ENCODE measurements around the gene CMTM2. TPM values are rescaled to one million over a fixed set of nuclear protein-coding genes. Genes with fewer than 3 reads are reported as not detected.

Gene CMTM2
- total RNA-seq, 1 donor from 2014 or later: not detected

DNA sequence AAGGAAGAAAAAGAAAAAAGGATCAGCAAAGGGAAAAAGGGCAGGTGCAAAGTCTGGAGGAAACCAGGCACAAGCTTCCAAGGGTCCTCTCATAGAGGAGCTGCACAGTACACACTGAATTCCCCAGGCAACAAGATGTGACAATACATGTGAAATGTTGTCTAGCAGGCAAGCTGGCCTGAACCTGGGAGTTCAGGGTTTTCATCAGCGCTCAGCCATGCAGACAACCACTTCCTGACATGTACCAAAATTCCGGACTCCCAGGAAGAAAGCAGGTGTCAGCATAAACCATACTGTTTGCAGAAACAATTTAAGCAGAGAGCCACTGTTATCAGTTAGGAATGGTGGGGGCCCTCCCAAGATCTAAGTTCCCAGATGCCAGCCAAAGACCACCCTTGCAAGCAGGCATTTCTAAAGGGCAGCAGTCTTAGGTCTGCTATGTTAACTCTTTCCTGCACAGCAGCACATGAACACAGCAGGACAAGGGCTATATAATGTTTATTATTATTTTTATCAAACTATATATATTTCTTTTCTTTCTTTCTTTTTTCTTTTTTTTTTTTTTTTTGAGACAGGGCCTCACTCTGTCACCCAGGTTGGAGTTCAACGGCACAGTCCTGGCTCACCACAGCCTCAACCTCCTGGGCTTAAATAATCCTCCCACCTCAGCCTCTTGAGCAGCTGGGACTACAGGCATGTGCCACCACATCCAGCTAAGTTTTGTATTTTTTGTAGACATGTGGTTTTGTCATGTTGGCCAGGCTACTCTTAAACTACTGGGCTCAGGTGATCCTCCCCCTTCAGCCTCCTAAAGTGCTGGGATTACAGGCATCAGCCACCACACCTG lies 39.4 kb upstream of the CMTM2 start:
- TF ChIP-seq, protein P1, sequence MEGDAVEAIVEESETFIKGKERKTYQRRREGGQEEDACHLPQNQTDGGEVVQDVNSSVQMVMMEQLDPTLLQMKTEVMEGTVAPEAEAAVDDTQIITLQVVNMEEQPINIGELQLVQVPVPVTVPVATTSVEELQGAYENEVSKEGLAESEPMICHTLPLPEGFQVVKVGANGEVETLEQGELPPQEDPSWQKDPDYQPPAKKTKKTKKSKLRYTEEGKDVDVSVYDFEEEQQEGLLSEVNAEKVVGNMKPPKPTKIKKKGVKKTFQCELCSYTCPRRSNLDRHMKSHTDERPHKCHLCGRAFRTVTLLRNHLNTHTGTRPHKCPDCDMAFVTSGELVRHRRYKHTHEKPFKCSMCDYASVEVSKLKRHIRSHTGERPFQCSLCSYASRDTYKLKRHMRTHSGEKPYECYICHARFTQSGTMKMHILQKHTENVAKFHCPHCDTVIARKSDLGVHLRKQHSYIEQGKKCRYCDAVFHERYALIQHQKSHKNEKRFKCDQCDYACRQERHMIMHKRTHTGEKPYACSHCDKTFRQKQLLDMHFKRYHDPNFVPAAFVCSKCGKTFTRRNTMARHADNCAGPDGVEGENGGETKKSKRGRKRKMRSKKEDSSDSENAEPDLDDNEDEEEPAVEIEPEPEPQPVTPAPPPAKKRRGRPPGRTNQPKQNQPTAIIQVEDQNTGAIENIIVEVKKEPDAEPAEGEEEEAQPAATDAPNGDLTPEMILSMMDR (IDR thresholded peaks at IDR 0.05): no peak
- TF ChIP-seq EZH2 (IDR thresholded peaks at IDR 0.05) (no peak), EZH2phosphoT487 (IDR thresholded peaks at IDR 0.05) (no peak)
- no peak overlapping the region for H3K27ac ChIP-seq
- H4K20me1 ChIP-seq (ENCODE audit: low read depth): no peaks in the 10 kb centered on the region
- no peak overlapping the region for H3K9ac ChIP-seq
- Mint-ChIP-seq H3K9me3 (no peaks in the 10 kb centered on the region), H3K4me1 (peaks cover 19% of the 10 kb centered on the region), H3K27me3 (ENCODE audit: insufficient read depth, low read depth) (no peaks in the 10 kb centered on the region), H3K36me3 (peaks cover 13% of the 10 kb centered on the region), H3K27ac (no peak overlapping the region), H3K4me3 (no peak overlapping the region)
- H3K79me2 ChIP-seq (ENCODE audit: low read depth): no peaks in the 10 kb centered on the region
- DNase-seq (ENCODE audit: low spot score): no peak
- H3K36me3 ChIP-seq: no peaks in the 10 kb centered on the region
- H3K4me3 ChIP-seq: no peak overlapping the region
- no peaks in the 10 kb centered on the region for H3K27me3 ChIP-seq
- H3K4me1 ChIP-seq: peaks cover 9% of the 10 kb centered on the region
- H3K4me2 ChIP-seq: no peak overlapping the region
- H2AFZ ChIP-seq (replicated peaks): no peak overlapping the region
- H3K9me3 ChIP-seq (ENCODE audit: low read depth): no peaks in the 10 kb centered on the region
- peaks cover 6% of the 10 kb centered on the region for H3F3A ChIP-seq (ENCODE audit: low read depth)

GRCh38 chr16:66541388-66542355 lies 37.6 kb upstream of the CMTM2 start:
- Mint-ChIP-seq H3K27me3 (ENCODE audit: insufficient read depth, low read depth) (no peaks in the 10 kb centered on the region), H3K4me3 (no peak overlapping the region), H3K27ac (peak overlapping the region; percentile 11), H3K9me3 (no peaks in the 10 kb centered on the region), H3K36me3 (peaks cover 22% of the 10 kb centered on the region), H3K4me1 (peaks cover 19% of the 10 kb centered on the region)
- H3K4me2 ChIP-seq: no peak overlapping the region
- DNase-seq (ENCODE audit: low spot score): no peak
- H3K27ac ChIP-seq: no peak overlapping the region
- no peaks in the 10 kb centered on the region for H3K27me3 ChIP-seq
- TF ChIP-seq EZH2phosphoT487 (IDR thresholded peaks at IDR 0.05) (no peak), EZH2 (IDR thresholded peaks at IDR 0.05) (no peak)
- TF ChIP-seq, protein P1 (IDR thresholded peaks at IDR 0.05): no peak
- H3K4me3 ChIP-seq: no peak overlapping the region
- H2AFZ ChIP-seq (replicated peaks): no peak overlapping the region
- no peak overlapping the region for H3K9ac ChIP-seq
- H3K79me2 ChIP-seq (ENCODE audit: low read depth): no peaks in the 10 kb centered on the region
- H3K9me3 ChIP-seq (ENCODE audit: low read depth): no peaks in the 10 kb centered on the region
- H3K36me3 ChIP-seq: no peaks in the 10 kb centered on the region
- peaks cover 9% of the 10 kb centered on the region for H3K4me1 ChIP-seq
- no peaks in the 10 kb centered on the region for H4K20me1 ChIP-seq (ENCODE audit: low read depth)
- H3F3A ChIP-seq (ENCODE audit: low read depth): peaks cover 6% of the 10 kb centered on the region

GRCh38 chr16:66542396-66542795 lies 36.9 kb upstream of the CMTM2 start:
- peaks cover 19% of the 10 kb centered on the region for H3K4me1 Mint-ChIP-seq
- no peaks in the 10 kb centered on the region for H3K9me3 Mint-ChIP-seq
- H3K9me3 ChIP-seq (ENCODE audit: low read depth): no peaks in the 10 kb centered on the region
- peaks cover 9% of the 10 kb centered on the region for H3K4me1 ChIP-seq
- peak overlapping the region; percentile 11 for H3K27ac Mint-ChIP-seq
- no peak for DNase-seq (ENCODE audit: low spot score)
- no peak overlapping the region for H3K27ac ChIP-seq
- H4K20me1 ChIP-seq (ENCODE audit: low read depth): no peaks in the 10 kb centered on the region
- H3K4me3 ChIP-seq: no peak overlapping the region
- no peaks in the 10 kb centered on the region for H3K27me3 ChIP-seq
- peaks cover 6% of the 10 kb centered on the region for H3F3A ChIP-seq (ENCODE audit: low read depth)
- H3K4me2 ChIP-seq: no peak overlapping the region
- H3K36me3 Mint-ChIP-seq: peaks cover 23% of the 10 kb centered on the region
- no peak for TF ChIP-seq EZH2 (IDR thresholded peaks at IDR 0.05)
- TF ChIP-seq, protein P1 (IDR thresholded peaks at IDR 0.05): no peak
- no peak for TF ChIP-seq EZH2phosphoT487 (IDR thresholded peaks at IDR 0.05)
- no peak overlapping the region for H2AFZ ChIP-seq (replicated peaks)
- no peaks in the 10 kb centered on the region for H3K79me2 ChIP-seq (ENCODE audit: low read depth)
- H3K4me3 Mint-ChIP-seq: no peak overlapping the region
- no peaks in the 10 kb centered on the region for H3K27me3 Mint-ChIP-seq (ENCODE audit: insufficient read depth, low read depth)
- no peak overlapping the region for H3K9ac ChIP-seq
- no peaks in the 10 kb centered on the region for H3K36me3 ChIP-seq

Measured in neural progenitor cell (in vitro differentiated cells).